ENCODE data around the gene SLC38A4.

The SLC38A4 gene

GRCh38 chr12:46847001-46847400, 21.2 kb upstream of the SLC38A4 start:
- DNase-seq, result no peak
- Histone ChIP-seq H3K4me3 (ENCODE audit: insufficient read depth, low read depth, low read length, poor library complexity, severe bottlenecking) (no peak overlapping the region), H3K27ac (ENCODE audit: insufficient read depth, low read length, poor library complexity, severe bottlenecking) (no peak overlapping the region), H3K9me3 (ENCODE audit: control insufficient read depth, low read length) (no peaks in the 10 kb centered on the region), H3K4me1 (ENCODE audit: control insufficient read depth, insufficient read depth, low read length, poor library complexity, severe bottlenecking) (no peaks in the 10 kb centered on the region), H3K36me3 (ENCODE audit: control insufficient read depth, insufficient read depth, low read length) (no peaks in the 10 kb centered on the region), H3K27me3 (replicated peaks; ENCODE audit: control insufficient read depth, insufficient read depth, low read length, poor library complexity, severe bottlenecking) (peaks cover 11% of the 10 kb centered on the region)

GRCh38 chr12:46843811-46844210, 18.0 kb upstream of the SLC38A4 start:
- DNase-seq, result no peak

GRCh38 chr12:46841891-46842290, 16.1 kb upstream of the SLC38A4 start:
- H3K4me3 ChIP-seq (ENCODE audit: insufficient read depth, low read depth, low read length, poor library complexity, severe bottlenecking), result no peak overlapping the region
- H3K27me3 ChIP-seq (replicated peaks; ENCODE audit: control insufficient read depth, insufficient read depth, low read length, poor library complexity, severe bottlenecking), result peaks cover 12% of the 10 kb centered on the region
- no peaks in the 10 kb centered on the region for H3K4me1 ChIP-seq (ENCODE audit: control insufficient read depth, insufficient read depth, low read length, poor library complexity, severe bottlenecking)
- no peak overlapping the region for H3K27ac ChIP-seq (ENCODE audit: insufficient read depth, low read length, poor library complexity, severe bottlenecking)
- no peak for DNase-seq
- H3K9me3 ChIP-seq (ENCODE audit: control insufficient read depth, low read length), result no peaks in the 10 kb centered on the region
- H3K36me3 ChIP-seq (ENCODE audit: control insufficient read depth, insufficient read depth, low read length), result no peaks in the 10 kb centered on the region

More at GRCh38 chr12:46843811-46844210, 18.0 kb upstream of the SLC38A4 start:
- no peak overlapping the region for H3K4me3 ChIP-seq (ENCODE audit: insufficient read depth, low read depth, low read length, poor library complexity, severe bottlenecking)
- H3K9me3 ChIP-seq (ENCODE audit: control insufficient read depth, low read length), result no peaks in the 10 kb centered on the region
- H3K27me3 ChIP-seq (replicated peaks; ENCODE audit: control insufficient read depth, insufficient read depth, low read length, poor library complexity, severe bottlenecking), result peaks cover 12% of the 10 kb centered on the region
- H3K36me3 ChIP-seq (ENCODE audit: control insufficient read depth, insufficient read depth, low read length), result no peaks in the 10 kb centered on the region
- H3K4me1 ChIP-seq (ENCODE audit: control insufficient read depth, insufficient read depth, low read length, poor library complexity, severe bottlenecking), result no peaks in the 10 kb centered on the region
- H3K27ac ChIP-seq (ENCODE audit: insufficient read depth, low read length, poor library complexity, severe bottlenecking), result no peak overlapping the region

GRCh38 chr12:46839964-46840363, 14.2 kb upstream of the SLC38A4 start:
- H3K27ac ChIP-seq (ENCODE audit: insufficient read depth, low read length, poor library complexity, severe bottlenecking), result no peak overlapping the region
- H3K4me3 ChIP-seq (ENCODE audit: insufficient read depth, low read depth, low read length, poor library complexity, severe bottlenecking), result no peak overlapping the region
- H3K36me3 ChIP-seq (ENCODE audit: control insufficient read depth, insufficient read depth, low read length), result no peaks in the 10 kb centered on the region
- H3K27me3 ChIP-seq (replicated peaks; ENCODE audit: control insufficient read depth, insufficient read depth, low read length, poor library complexity, severe bottlenecking), result peaks cover 12% of the 10 kb centered on the region
- H3K4me1 ChIP-seq (ENCODE audit: control insufficient read depth, insufficient read depth, low read length, poor library complexity, severe bottlenecking), result no peaks in the 10 kb centered on the region
- no peaks in the 10 kb centered on the region for H3K9me3 ChIP-seq (ENCODE audit: control insufficient read depth, low read length)
- DNase-seq, result no peak

GRCh38 chr12:46839232-46839631, 13.4 kb upstream of the SLC38A4 start:
- H3K27ac ChIP-seq (ENCODE audit: insufficient read depth, low read length, poor library complexity, severe bottlenecking), result no peak overlapping the region
- peaks cover 8% of the 10 kb centered on the region for H3K27me3 ChIP-seq (replicated peaks; ENCODE audit: control insufficient read depth, insufficient read depth, low read length, poor library complexity, severe bottlenecking)
- no peaks in the 10 kb centered on the region for H3K4me1 ChIP-seq (ENCODE audit: control insufficient read depth, insufficient read depth, low read length, poor library complexity, severe bottlenecking)
- no peaks in the 10 kb centered on the region for H3K9me3 ChIP-seq (ENCODE audit: control insufficient read depth, low read length)
- H3K4me3 ChIP-seq (ENCODE audit: insufficient read depth, low read depth, low read length, poor library complexity, severe bottlenecking), result no peak overlapping the region
- no peaks in the 10 kb centered on the region for H3K36me3 ChIP-seq (ENCODE audit: control insufficient read depth, insufficient read depth, low read length)
- no peak for DNase-seq

- no peak for DNase-seq
- H3K4me3 ChIP-seq (ENCODE audit: insufficient read depth, low read depth, low read length, poor library complexity, severe bottlenecking), result no peak overlapping the region
- no peaks in the 10 kb centered on the region for H3K36me3 ChIP-seq (ENCODE audit: control insufficient read depth, insufficient read depth, low read length)
- H3K4me1 ChIP-seq (ENCODE audit: control insufficient read depth, insufficient read depth, low read length, poor library complexity, severe bottlenecking), result peaks cover 4% of the 10 kb centered on the region
- peaks cover 5% of the 10 kb centered on the region for H3K27me3 ChIP-seq (replicated peaks; ENCODE audit: control insufficient read depth, insufficient read depth, low read length, poor library complexity, severe bottlenecking)
- H3K27ac ChIP-seq (ENCODE audit: insufficient read depth, low read length, poor library complexity, severe bottlenecking), result no peak overlapping the region
- H3K9me3 ChIP-seq (ENCODE audit: control insufficient read depth, low read length), result no peaks in the 10 kb centered on the region
Measured at GRCh38 chr12:46835785-46836184, 10.0 kb upstream of the SLC38A4 start.

- Histone ChIP-seq H3K27ac (ENCODE audit: insufficient read depth, low read length, poor library complexity, severe bottlenecking) (no peak overlapping the region), H3K36me3 (ENCODE audit: control insufficient read depth, insufficient read depth, low read length) (no peaks in the 10 kb centered on the region), H3K27me3 (replicated peaks; ENCODE audit: control insufficient read depth, insufficient read depth, low read length, poor library complexity, severe bottlenecking) (peaks cover 12% of the 10 kb centered on the region), H3K9me3 (ENCODE audit: control insufficient read depth, low read length) (no peaks in the 10 kb centered on the region), H3K4me3 (ENCODE audit: insufficient read depth, low read depth, low read length, poor library complexity, severe bottlenecking) (no peak overlapping the region), H3K4me1 (ENCODE audit: control insufficient read depth, insufficient read depth, low read length, poor library complexity, severe bottlenecking) (peaks cover 4% of the 10 kb centered on the region)
- DNase-seq, result no peak
Measured at GRCh38 chr12:46832130-46832704, 6.4 kb upstream of the SLC38A4 start.

GRCh38 chr12:46831335-46832129, 5.7 kb upstream of the SLC38A4 start:
- H3K27ac ChIP-seq (ENCODE audit: insufficient read depth, low read length, poor library complexity, severe bottlenecking), result no peak overlapping the region
- H3K4me1 ChIP-seq (ENCODE audit: control insufficient read depth, insufficient read depth, low read length, poor library complexity, severe bottlenecking), result peaks cover 4% of the 10 kb centered on the region
- peaks cover 12% of the 10 kb centered on the region for H3K27me3 ChIP-seq (replicated peaks; ENCODE audit: control insufficient read depth, insufficient read depth, low read length, poor library complexity, severe bottlenecking)
- H3K36me3 ChIP-seq (ENCODE audit: control insufficient read depth, insufficient read depth, low read length), result no peaks in the 10 kb centered on the region
- H3K4me3 ChIP-seq (ENCODE audit: insufficient read depth, low read depth, low read length, poor library complexity, severe bottlenecking), result no peak overlapping the region
- DNase-seq, result no peak
- no peaks in the 10 kb centered on the region for H3K9me3 ChIP-seq (ENCODE audit: control insufficient read depth, low read length)

- Histone ChIP-seq H3K27me3 (replicated peaks; ENCODE audit: control insufficient read depth, insufficient read depth, low read length, poor library complexity, severe bottlenecking) (peaks cover 12% of the 10 kb centered on the region), H3K4me1 (ENCODE audit: control insufficient read depth, insufficient read depth, low read length, poor library complexity, severe bottlenecking) (peaks cover 4% of the 10 kb centered on the region), H3K36me3 (ENCODE audit: control insufficient read depth, insufficient read depth, low read length) (no peaks in the 10 kb centered on the region), H3K27ac (ENCODE audit: insufficient read depth, low read length, poor library complexity, severe bottlenecking) (no peak overlapping the region), H3K4me3 (ENCODE audit: insufficient read depth, low read depth, low read length, poor library complexity, severe bottlenecking) (no peak overlapping the region), H3K9me3 (ENCODE audit: control insufficient read depth, low read length) (no peaks in the 10 kb centered on the region)
- DNase-seq, result no peak
Measured at GRCh38 chr12:46830731-46831334, 5.0 kb upstream of the SLC38A4 start.

- no peaks in the 10 kb centered on the region for H3K36me3 ChIP-seq (ENCODE audit: control insufficient read depth, insufficient read depth, low read length)
- no peaks in the 10 kb centered on the region for H3K4me1 ChIP-seq (ENCODE audit: control insufficient read depth, insufficient read depth, low read length, poor library complexity, severe bottlenecking)
- H3K9me3 ChIP-seq (ENCODE audit: control insufficient read depth, low read length), result no peaks in the 10 kb centered on the region
- no peak overlapping the region for H3K27ac ChIP-seq (ENCODE audit: insufficient read depth, low read length, poor library complexity, severe bottlenecking)
- H3K4me3 ChIP-seq (ENCODE audit: insufficient read depth, low read depth, low read length, poor library complexity, severe bottlenecking), result no peak overlapping the region
- no peak for DNase-seq
- peaks cover 5% of the 10 kb centered on the region for H3K27me3 ChIP-seq (replicated peaks; ENCODE audit: control insufficient read depth, insufficient read depth, low read length, poor library complexity, severe bottlenecking)
Measured at GRCh38 chr12:46824709-46825108, 1.1 kb downstream of the SLC38A4 start.
